Measurements from ENCODE around the gene RSPH10B2. TPM values are rescaled to one million over a fixed set of nuclear protein-coding genes. Genes with fewer than 3 reads are reported as not detected.
"Not testable (repeated sequence)": the region's sequence is repeated elsewhere in the genome, so short reads cannot be mapped to it uniquely, and the experiment has no call there.

The RSPH10B2 gene
- total and polyA plus RNA-seq, 9 of the 15 experiments (the other 6 are each of a cell fraction or from before 2014, with no cell fraction given), result 0.04 to 0.11 (median 0.08) TPM; not detected in 5

GRCh38 chr7:6797218-6797617, 43.3 kb downstream of the RSPH10B2 start:
- intact Hi-C loops (cut with micrococcal nuclease); H3K4me2 ChIP-seq (ENCODE audit: insufficient read depth, low read length); in situ Hi-C loops (cut with MboI); H4K20me1 ChIP-seq (replicated peaks; ENCODE audit: control insufficient read depth, insufficient read depth, low read length); H3K27me3 ChIP-seq (ENCODE audit: control insufficient read depth in 2 of 2, insufficient read depth in 2 of 2, low read length in 2 of 2); H3K36me3 ChIP-seq (ENCODE audit: control insufficient read depth, insufficient read depth, low read length); H3K9me3 ChIP-seq (replicated peaks; ENCODE audit: control insufficient read depth, insufficient read depth, low read depth, low read length); H3K9me1 ChIP-seq (ENCODE audit: control insufficient read depth, insufficient read depth, low read length); H3K79me2 ChIP-seq (ENCODE audit: control insufficient read depth, insufficient read depth, low read length); BruUV-seq (replicated peaks); H3K27ac ChIP-seq (ENCODE audit: extremely low read depth, low read depth, low read length); POLR2A ChIA-PET; H2AFZ ChIP-seq (ENCODE audit: low read depth, low read length); ATAC-seq; CTCF ChIA-PET (ENCODE audit: low intra/inter-chr PET ratio); H3K9ac ChIP-seq (ENCODE audit: insufficient read depth in 1 of 2, low read depth in 2 of 2, low read length in 2 of 2); FAIRE-seq; H3K4me1 ChIP-seq (replicated peaks in 1 of 2; ENCODE audit: control insufficient read depth in 2 of 2, insufficient read depth in 2 of 2, low read length in 2 of 2); H3K4me3 ChIP-seq: not testable (repeated sequence)
- WGBS (ENCODE audit: insufficient coverage, low coverage, missing lambda C conversion rate), result 41% methylated on average over 2 of the region's 5 CpGs
- DNase-seq (ENCODE audit: extremely low read depth in 1 of 4, low spot score in 3 of 4), result peak in 1 of 4 experiments; percentile 8

GRCh38 chr7:6798047-6798446, 44.1 kb downstream of the RSPH10B2 start:
- H3K36me3 ChIP-seq (ENCODE audit: control insufficient read depth, insufficient read depth, low read length); DNase-seq (ENCODE audit: extremely low read depth in 1 of 4, low spot score in 3 of 4); H3K79me2 ChIP-seq (ENCODE audit: control insufficient read depth, insufficient read depth, low read length); H3K9me1 ChIP-seq (ENCODE audit: control insufficient read depth, insufficient read depth, low read length); H3K4me3 ChIP-seq; ATAC-seq; H3K27me3 ChIP-seq (ENCODE audit: control insufficient read depth in 2 of 2, insufficient read depth in 2 of 2, low read length in 2 of 2); BruUV-seq (replicated peaks); H3K9me3 ChIP-seq (replicated peaks; ENCODE audit: control insufficient read depth, insufficient read depth, low read depth, low read length); POLR2A ChIA-PET; in situ Hi-C loops (cut with MboI); H3K4me2 ChIP-seq (ENCODE audit: insufficient read depth, low read length); H2AFZ ChIP-seq (ENCODE audit: low read depth, low read length); H3K27ac ChIP-seq (ENCODE audit: extremely low read depth, low read depth, low read length); CTCF ChIA-PET (ENCODE audit: low intra/inter-chr PET ratio); intact Hi-C loops (cut with micrococcal nuclease); H4K20me1 ChIP-seq (replicated peaks; ENCODE audit: control insufficient read depth, insufficient read depth, low read length); H3K9ac ChIP-seq (ENCODE audit: insufficient read depth in 1 of 2, low read depth in 2 of 2, low read length in 2 of 2); H3K4me1 ChIP-seq (replicated peaks in 1 of 2; ENCODE audit: control insufficient read depth in 2 of 2, insufficient read depth in 2 of 2, low read length in 2 of 2): not testable (repeated sequence)
- WGBS (ENCODE audit: insufficient coverage, low coverage, missing lambda C conversion rate), result no CpG with 5 or more reads among the region's 8 CpGs
- FAIRE-seq, result peak; percentile 46

GRCh38 chr7:6799887-6800286, 46.0 kb downstream of the RSPH10B2 start:
- H3K9me1 ChIP-seq (ENCODE audit: control insufficient read depth, insufficient read depth, low read length); H3K9me3 ChIP-seq (replicated peaks; ENCODE audit: control insufficient read depth, insufficient read depth, low read depth, low read length); H2AFZ ChIP-seq (ENCODE audit: low read depth, low read length); H3K79me2 ChIP-seq (ENCODE audit: control insufficient read depth, insufficient read depth, low read length); CTCF ChIA-PET (ENCODE audit: low intra/inter-chr PET ratio); H3K9ac ChIP-seq (ENCODE audit: insufficient read depth in 1 of 2, low read depth in 2 of 2, low read length in 2 of 2); H3K4me3 ChIP-seq; H3K27ac ChIP-seq (ENCODE audit: extremely low read depth, low read depth, low read length); H3K4me2 ChIP-seq (ENCODE audit: insufficient read depth, low read length); DNase-seq (ENCODE audit: extremely low read depth in 1 of 4, low spot score in 3 of 4); H3K4me1 ChIP-seq (replicated peaks in 1 of 2; ENCODE audit: control insufficient read depth in 2 of 2, insufficient read depth in 2 of 2, low read length in 2 of 2); H4K20me1 ChIP-seq (replicated peaks; ENCODE audit: control insufficient read depth, insufficient read depth, low read length); BruUV-seq (replicated peaks); H3K27me3 ChIP-seq (ENCODE audit: control insufficient read depth in 2 of 2, insufficient read depth in 2 of 2, low read length in 2 of 2); H3K36me3 ChIP-seq (ENCODE audit: control insufficient read depth, insufficient read depth, low read length); in situ Hi-C loops (cut with MboI); POLR2A ChIA-PET; intact Hi-C loops (cut with micrococcal nuclease); ATAC-seq; FAIRE-seq: not testable (repeated sequence)
- WGBS (ENCODE audit: insufficient coverage, low coverage, missing lambda C conversion rate), result no CpG with 5 or more reads among the region's 12 CpGs

- H3K4me2 ChIP-seq (ENCODE audit: insufficient read depth, low read length); H3K4me1 ChIP-seq (replicated peaks in 1 of 2; ENCODE audit: control insufficient read depth in 2 of 2, insufficient read depth in 2 of 2, low read length in 2 of 2); ATAC-seq; H3K36me3 ChIP-seq (ENCODE audit: control insufficient read depth, insufficient read depth, low read length); CTCF ChIA-PET (ENCODE audit: low intra/inter-chr PET ratio); H4K20me1 ChIP-seq (replicated peaks; ENCODE audit: control insufficient read depth, insufficient read depth, low read length); BruUV-seq (replicated peaks); H3K27ac ChIP-seq (ENCODE audit: extremely low read depth, low read depth, low read length); DNase-seq (ENCODE audit: extremely low read depth in 1 of 4, low spot score in 3 of 4); H2AFZ ChIP-seq (ENCODE audit: low read depth, low read length); H3K9me3 ChIP-seq (replicated peaks; ENCODE audit: control insufficient read depth, insufficient read depth, low read depth, low read length); intact Hi-C loops (cut with micrococcal nuclease); FAIRE-seq; H3K79me2 ChIP-seq (ENCODE audit: control insufficient read depth, insufficient read depth, low read length); H3K4me3 ChIP-seq; H3K27me3 ChIP-seq (ENCODE audit: control insufficient read depth in 2 of 2, insufficient read depth in 2 of 2, low read length in 2 of 2); H3K9me1 ChIP-seq (ENCODE audit: control insufficient read depth, insufficient read depth, low read length); POLR2A ChIA-PET; in situ Hi-C loops (cut with MboI); H3K9ac ChIP-seq (ENCODE audit: insufficient read depth in 1 of 2, low read depth in 2 of 2, low read length in 2 of 2): not testable (repeated sequence)
- no CpG with 5 or more reads among the region's 2 CpGs for WGBS (ENCODE audit: insufficient coverage, low coverage, missing lambda C conversion rate)
Observed at GRCh38 chr7:6800331-6800730, 46.4 kb downstream of the RSPH10B2 start.
